ENCODE measurements around the gene AFTPH.

AFTPH gene

GRCh38 chr2:64634345-64635267, 110.5 kb downstream of the AFTPH start:
- DNase-seq = no peak

DNA sequence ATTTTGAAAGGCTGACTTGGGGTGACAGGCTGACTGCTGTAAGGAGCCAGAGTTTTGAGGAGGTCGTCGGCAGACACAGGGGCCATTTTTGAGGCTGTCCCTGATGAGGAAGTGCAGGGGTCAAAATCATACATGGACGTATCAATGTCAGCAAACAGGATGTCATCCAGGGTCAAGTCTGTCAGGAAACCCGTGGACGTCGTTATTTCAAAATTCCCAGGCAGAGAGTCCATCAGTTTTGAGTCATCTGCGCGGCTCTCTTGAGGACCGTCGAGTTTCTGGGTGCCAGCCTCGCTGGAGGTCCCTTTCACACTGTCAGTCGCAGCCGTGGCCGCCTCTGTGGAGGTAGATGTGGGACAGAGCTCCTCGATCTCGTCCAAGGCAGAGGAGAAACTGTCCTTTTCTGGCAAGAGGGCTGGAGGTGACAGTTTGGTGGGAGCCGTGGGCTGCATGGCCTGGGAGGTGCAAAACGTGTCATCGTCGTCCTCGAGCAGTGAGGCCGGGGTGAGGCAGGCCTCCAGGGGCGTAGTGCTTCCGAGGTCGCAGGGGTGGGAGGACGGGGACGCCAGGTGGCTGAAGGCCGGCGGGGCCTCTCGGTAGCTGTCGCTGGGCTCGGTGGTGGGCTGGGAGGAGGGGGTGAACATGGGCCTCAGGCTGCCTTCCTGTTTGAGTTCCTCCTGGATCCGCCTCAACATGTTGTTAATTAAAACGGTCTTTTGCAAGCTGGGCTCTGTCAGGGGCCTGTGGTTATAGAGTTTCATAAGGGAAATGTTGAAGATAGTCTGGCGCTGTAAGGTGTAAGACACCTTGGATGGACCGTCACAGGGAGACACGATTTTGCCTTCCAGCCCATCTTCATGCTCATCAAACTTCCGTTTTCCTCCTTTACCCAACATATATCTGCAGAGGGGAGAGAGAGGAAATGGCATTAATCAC, 112.1 kb downstream of the AFTPH start:
- no peak for DNase-seq

- DNase-seq = no peak
These were observed 113.0 kb downstream of the AFTPH start for GRCh38 chr2:64637000-64637635.

DNA sequence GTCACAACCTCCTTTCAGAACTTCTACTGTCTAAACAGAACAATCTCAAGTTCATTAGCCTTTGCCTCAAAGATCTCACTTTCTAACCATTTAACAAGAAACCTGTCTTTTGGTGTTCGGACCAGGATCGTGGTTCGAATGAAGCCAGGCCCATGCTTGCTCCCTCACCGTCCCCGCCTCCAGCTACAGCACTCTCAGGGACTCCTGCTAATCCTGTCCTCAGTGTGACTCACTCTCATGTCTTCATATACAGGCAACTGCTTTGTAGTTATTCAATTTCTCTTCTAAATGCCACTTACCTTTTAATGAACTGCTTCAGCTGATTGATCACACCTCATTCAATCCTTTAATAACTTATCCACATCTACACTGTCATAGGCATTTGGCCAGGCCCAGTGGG, 113.8 kb downstream of the AFTPH start:
- no peak for DNase-seq

GRCh38 chr2:64638502-64639120, 114.5 kb downstream of the AFTPH start:
- no peak for DNase-seq

- no peak for DNase-seq
These were observed 115.6 kb downstream of the AFTPH start for GRCh38 chr2:64639691-64640090.

DNA sequence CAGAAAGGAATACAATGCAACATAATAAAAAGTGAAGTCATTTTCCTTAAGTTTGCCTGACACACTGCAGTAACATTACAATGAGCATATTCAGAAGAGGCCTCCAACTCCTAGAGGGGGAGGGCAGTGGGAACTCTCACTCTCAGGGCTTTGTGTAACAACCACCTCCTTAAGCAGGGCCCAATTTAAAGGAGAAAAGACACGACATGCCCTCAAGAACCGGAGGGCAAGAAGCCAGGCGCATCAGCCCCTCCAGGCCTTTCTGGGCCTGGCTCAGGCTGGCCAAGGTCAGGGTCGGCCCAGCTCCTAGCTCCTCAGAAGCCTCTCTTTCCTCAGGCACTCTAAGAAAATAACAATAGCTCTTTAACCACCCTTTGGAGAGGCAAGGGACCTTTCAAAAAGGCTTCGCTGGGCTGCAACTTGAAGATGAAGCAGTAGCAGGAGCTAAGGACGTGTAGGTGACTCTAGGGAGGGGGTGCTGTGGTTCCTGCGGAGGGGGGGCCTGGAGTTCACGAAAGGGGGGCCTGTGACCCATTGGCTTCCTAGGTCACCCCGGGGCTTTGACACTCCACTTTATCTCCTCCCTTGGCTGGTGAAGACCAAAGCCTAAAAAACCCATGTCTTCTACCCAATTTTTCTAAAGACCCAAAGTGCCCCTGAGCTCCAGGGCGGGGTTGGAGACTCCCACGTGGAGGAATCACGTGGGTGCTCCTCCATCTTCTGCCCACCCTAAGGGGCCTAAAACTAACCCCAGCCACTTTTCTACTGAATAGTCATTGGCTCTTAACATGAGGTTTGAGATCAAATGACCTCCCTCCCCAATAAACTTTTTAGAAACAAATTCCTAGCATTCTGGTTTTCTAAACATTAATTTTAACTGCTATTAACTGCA, 116.3 kb downstream of the AFTPH start:
- DNase-seq = no peak

- no peak for DNase-seq
These were observed 117.5 kb downstream of the AFTPH start for GRCh38 chr2:64641599-64641998.
